Measurements from ENCODE around the gene SLC35E3.
"Not testable (repeated sequence)": the region's sequence is repeated elsewhere in the genome, so short reads cannot be mapped to it uniquely, and the experiment has no call there.

SLC35E3 gene

GRCh38 chr12:68815232-68815927, 69.4 kb downstream of the SLC35E3 start:
- no peak for DNase-seq

- DNase-seq: no peak
These were observed 70.2 kb downstream of the SLC35E3 start for GRCh38 chr12:68815928-68816800.

GRCh38 chr12:68819481-68819880, 73.5 kb downstream of the SLC35E3 start:
- not testable (repeated sequence) for DNase-seq

GRCh38 chr12:68821357-68822188, 75.6 kb downstream of the SLC35E3 start:
- no peak for DNase-seq

- DNase-seq: no peak
These were observed 77.7 kb downstream of the SLC35E3 start for GRCh38 chr12:68823696-68824095.

- no peak for DNase-seq
These were observed 78.2 kb downstream of the SLC35E3 start for GRCh38 chr12:68824131-68824530.

GRCh38 chr12:68824597-68825250, 78.7 kb downstream of the SLC35E3 start:
- no peak for DNase-seq

GRCh38 chr12:68825569-68826217, 79.7 kb downstream of the SLC35E3 start:
- DNase-seq: no peak

GRCh38 chr12:68827895-68828671, 82.1 kb downstream of the SLC35E3 start:
- no peak for DNase-seq

- no peak for DNase-seq
These were observed 82.7 kb downstream of the SLC35E3 start for GRCh38 chr12:68828672-68829068.

All from stimulated activated CD4-positive, alpha-beta T cell treated with anti-CD3 and anti-CD28 coated beads, Interleukin-4, amount 100 ng/mL, for 4 hours (primary cell).